ENCODE measurements around the gene METTL1.

The METTL1 gene

DNA sequence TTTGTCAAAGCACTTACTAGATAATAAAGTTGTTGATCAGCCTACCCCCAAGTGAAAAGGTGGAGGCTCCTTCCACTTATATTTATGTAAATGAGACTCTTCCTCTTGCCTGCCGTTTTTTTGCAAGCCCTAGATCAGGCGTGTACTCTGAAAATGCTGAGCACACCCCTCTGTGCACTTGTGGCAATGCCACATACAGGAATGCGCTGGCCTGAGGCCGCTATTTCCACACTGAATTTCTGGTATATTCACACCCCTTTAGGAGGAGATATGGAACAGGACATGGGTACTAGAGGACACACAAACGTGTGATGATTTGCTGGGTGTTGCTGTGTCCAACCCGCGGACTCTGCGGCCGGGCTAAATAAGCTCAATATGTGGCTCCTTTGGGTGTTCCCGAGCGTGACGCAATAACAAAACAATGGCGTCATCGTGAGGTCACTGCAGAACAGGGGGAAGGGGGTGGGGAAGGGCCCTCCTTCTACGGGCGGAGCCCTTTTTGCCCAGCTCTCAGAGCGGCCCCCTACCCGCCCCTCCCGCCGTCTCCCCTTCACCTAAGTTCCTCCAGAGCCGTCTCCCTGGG is 27.6 kb downstream of the METTL1 start:
- Histone ChIP-seq H3K27ac (peak overlapping the region in 20 of 21 experiments; percentile 69 to 99 (median 98)), H3K4me3 (peak overlapping the region; percentile 60 to 85 (median 64))

DNA sequence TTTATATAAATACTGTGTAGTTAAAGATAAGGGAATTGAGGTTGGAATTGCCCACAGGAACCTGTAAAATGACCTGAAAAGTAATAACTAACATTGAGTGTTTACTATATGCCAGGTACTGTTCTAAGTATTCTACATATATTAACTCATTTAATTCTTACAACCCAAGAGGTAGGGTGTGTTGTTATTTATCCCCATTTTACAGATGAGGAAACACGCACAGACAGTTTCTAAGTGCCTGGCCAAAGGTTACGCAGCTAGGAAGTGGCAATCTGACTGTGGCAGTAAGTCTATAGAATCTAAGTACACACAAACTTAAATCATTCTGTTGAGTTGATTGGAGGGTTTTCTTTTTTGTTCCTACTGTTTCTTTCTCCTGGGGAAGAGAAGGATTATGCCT is 28.1 kb downstream of the METTL1 start:
- H3K27ac ChIP-seq = peak overlapping the region in 3 of 21 experiments; percentile 94 to 98 (median 95)
- H3K4me3 ChIP-seq = no peak overlapping the region

DNA sequence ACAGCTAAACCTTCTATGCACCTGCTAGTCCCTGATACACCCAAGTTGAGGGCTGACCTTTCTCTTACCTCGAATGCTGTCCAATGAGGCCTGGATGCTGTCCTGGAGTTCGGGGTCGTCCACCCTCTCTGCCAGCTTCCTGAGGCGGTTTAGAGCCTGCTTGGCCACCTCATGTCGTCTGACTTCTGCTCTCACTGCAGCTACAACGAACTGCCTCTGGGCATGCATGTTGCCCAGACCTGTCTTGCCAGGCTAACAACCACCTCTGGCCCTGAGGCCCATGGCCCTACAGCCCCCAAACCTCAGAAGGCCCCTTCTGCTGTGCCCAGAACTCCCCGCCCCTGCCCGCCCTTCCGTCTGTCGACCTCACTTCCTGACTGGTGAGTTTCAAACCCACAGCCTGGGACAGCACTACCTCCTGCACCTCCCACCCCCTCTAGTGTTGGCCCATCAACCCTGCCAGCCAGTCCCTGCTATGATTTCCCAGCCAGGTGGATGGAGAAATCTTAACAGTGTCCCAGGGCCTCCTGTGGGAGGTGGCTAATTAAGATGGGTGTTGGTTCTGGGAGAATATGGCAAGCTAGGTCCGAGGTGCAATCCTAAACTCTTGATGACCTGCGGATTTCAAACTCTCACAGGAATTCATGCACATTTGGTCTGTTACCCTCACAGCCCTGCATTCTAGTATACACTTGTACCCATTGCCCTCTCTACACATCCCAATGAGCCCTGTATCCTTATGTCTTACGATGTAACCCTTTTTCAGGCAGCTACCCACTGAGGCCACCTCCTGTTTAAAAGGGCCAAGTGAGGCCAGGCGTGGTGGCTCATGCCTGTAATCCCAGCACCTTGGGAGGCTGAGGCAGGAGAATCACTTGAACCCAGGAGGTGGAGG is 29.8 kb downstream of the METTL1 start:
- Histone ChIP-seq H3K27ac (peak overlapping the region in 16 of 21 experiments; percentile 3 to 87 (median 63)), H3K4me3 (peak overlapping the region; percentile 2 to 45 (median 31))

DNA sequence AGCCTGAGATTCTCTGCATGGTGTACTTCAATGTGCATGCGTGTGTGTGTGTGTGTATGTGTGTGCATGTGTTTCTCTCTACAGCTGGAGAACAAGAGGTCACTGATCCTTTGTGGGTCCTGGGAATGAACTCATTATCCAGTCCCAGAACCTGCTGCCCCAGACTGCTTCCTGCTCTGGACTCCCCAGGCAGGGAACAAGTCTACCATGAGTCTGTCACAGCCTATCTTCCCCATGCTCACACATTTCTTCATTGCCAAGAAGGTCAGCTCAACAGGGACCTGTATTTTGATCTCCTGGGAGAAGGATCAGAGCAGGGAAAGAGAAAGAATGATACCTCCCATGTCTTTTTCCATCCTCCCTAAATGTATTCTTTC is 30.5 kb downstream of the METTL1 start:
- H3K27ac ChIP-seq = peak overlapping the region in 16 of 21 experiments; percentile 3 to 87 (median 63)

DNA sequence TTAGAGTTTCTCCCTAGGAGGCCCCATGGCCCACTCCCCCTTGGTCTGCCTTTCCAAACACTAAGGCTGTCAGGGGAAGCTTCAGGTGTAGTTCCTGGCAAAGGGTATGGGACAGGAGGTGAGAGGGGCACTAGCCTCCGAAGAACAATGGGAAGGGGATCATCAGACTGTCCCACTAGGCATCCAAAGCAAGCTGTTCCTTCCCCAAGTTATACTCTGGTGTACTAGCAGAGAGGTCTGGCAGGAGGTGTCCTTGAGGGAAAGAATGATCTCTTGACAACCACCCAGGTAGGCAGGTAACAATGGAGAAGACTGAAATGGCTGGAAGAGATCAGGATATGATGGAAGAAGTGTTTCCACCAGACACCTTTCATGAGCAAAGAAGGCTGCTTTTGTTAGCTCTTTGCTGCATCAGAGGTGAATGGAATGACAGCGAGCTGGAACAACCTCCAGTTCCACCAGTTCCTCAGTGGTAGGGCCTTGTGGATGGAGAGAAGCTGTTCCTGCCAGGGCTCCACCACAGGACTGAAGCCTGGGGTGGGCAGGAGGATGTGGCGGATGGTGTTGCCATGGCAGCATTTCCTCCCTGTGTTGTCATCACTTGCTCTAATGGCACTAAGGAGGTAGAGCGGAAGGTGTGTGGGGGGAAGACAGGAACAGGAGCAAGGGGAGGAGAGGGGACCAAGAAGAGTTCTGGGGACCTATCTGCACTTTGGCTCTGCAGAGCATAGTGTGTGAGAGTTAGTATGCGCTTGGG is 31.1 kb downstream of the METTL1 start:
- Histone ChIP-seq H3K27ac (peak overlapping the region in 13 of 21 experiments; percentile 24 to 87 (median 65)), H3K4me3 (peak overlapping the region; percentile 2 to 45 (median 31))

More for the DNA sequence above, 30.5 kb downstream of the METTL1 start:
- H3K4me3 ChIP-seq = peak overlapping the region; percentile 2 to 45 (median 31)

DNA sequence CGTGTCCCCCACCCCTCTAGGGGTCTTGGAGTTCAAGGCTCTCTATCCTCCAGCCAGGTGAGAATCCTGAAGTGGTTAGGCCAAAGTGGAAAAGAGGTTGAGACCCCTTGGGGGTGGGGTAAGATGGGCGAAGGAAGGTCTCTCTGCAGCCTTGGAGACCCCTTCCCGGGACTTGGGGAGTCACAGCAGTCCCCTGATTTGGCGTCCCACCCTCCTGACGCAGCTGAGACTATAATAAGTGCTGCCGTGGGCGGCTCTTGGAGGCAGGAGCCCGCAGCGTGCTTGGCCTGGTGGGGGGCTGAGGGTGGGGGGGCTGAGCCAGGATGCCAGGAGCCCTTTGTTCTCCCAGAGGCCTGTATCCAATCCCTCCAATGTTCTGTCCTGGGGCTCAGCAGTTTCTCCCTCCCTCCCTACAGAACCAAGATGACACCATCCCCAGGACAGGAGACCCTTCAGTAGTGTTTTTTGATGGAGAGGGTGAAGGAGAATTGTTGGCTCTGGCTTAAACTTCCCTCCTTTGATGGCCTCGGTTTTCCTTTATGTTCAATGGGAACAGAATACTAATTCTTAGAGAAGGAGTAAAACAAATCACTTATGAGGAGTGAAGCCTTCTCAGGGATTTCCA is 31.9 kb downstream of the METTL1 start:
- no peak overlapping the region for H3K4me3 ChIP-seq
- H3K27ac ChIP-seq = peak overlapping the region in 5 of 21 experiments; percentile 24 to 86 (median 73)

DNA sequence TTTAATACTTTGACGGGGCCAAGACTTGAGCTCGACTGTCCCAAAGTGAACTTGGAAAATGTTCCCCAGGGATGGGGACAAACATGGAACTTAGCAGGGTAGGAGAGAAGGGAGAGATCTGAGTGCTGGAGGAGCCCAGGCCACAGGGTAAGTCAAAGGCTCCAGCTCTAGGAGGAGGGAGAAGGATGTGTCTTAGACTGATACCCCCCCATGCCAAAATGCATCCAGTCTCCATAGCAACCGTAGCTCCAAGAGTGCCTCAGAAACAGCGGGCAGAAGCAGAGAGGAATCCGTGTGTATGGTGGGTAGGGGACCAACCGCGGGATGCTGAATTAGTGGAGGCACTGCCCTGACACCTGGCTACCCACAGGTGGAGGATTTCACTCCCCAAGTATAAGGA is 32.5 kb downstream of the METTL1 start:
- Histone ChIP-seq H3K4me3 (no peak overlapping the region), H3K27ac (peak overlapping the region in 2 of 21 experiments; percentile 20 to 55)

DNA sequence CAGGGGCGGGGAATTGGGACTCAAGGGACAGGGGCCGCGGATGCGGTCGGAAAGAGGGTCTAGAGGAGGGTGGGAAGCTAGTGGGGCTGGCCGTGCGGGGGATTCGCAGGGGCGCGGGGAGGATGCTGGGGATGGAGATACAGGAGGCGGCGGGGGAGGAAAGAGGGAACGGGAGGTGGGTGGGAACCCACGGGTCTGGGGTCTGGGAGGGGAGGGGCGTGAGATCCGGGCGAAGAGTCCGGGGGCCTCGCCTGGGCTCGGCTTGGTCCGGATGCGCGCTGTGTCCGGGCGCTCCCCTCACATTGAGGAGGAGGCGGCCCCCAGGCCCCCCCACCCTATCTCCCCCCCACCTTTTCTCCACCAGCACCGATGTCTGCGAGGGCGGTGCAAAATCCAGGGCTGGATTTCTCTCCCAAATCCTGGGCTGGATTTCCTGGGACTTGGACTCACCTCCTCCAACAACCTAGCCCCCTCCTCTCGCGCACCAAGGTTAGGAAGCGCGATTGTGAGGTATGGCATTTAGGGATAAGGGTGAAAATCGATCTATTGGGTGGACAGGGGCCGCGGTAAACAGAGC is 33.2 kb downstream of the METTL1 start, which contains the start of gene AGAP2:
AGAP2 (minus strand) TSS at position 82 of the 577 bp plus-strand sequence. CDS start 496 bp downstream, outside the sequence.
- peak within 1 kb of the TSS in 5 of 7 experiments; percentile 13 to 37 (median 25) for H3K4me3 ChIP-seq
- H3K27ac ChIP-seq = peak within 1 kb of the TSS in 3 of 21 experiments; percentile 20 to 55 (median 21)

DNA sequence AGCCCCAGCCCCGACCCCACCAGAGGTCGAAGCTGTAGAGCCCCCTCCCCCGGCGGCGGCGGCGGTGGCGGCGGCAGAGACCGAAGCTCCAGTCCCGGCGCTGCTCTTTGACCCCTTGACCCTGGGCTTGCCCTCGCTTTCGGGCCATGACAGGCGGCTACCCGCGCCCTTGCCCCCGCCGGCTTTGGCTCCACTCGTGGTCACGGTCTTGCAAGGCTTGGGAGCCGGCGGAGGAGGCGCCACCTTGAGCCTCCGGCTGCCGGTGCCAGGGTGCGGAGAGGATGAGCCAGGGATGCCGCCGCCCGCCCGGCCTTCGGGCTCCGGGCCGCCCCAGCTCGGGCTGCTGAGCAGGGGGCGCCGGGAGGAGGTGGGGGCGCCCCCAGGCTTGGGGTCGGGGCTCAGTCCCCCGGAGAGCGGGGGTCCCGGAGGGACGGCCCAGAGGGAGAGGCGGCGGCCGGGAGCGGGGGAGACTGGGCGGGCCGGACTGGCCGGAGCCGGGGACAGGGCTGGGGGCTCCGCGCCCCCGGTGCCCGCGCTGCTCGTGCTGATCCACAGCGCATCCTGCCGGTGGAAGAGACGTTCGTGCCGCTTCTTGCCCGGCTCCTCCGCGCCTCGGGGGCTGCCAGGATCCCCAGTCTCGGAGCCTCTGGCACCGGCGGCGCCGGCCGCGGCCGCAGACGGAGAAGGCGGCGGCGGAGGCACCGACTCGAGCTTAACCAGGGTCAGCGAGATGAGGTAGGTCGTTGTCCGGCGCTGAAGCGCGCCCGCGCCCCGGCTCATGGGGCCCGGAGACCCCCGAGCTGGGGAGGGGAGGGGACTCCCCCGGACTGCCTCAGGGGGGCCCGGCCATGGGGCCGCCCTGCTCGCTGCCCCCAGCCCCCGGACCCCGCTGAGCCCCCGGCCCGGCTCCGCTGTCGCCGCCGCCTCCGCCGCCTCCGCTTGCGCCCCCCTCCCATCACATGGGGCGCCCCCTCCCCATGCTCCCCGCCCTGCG is 34.1 kb downstream of the METTL1 start:
- Histone ChIP-seq H3K27ac (peak overlapping the region in 1 of 21 experiments; percentile 21), H3K4me3 (peak overlapping the region in 5 of 7 experiments; percentile 13 to 37 (median 25))

DNA sequence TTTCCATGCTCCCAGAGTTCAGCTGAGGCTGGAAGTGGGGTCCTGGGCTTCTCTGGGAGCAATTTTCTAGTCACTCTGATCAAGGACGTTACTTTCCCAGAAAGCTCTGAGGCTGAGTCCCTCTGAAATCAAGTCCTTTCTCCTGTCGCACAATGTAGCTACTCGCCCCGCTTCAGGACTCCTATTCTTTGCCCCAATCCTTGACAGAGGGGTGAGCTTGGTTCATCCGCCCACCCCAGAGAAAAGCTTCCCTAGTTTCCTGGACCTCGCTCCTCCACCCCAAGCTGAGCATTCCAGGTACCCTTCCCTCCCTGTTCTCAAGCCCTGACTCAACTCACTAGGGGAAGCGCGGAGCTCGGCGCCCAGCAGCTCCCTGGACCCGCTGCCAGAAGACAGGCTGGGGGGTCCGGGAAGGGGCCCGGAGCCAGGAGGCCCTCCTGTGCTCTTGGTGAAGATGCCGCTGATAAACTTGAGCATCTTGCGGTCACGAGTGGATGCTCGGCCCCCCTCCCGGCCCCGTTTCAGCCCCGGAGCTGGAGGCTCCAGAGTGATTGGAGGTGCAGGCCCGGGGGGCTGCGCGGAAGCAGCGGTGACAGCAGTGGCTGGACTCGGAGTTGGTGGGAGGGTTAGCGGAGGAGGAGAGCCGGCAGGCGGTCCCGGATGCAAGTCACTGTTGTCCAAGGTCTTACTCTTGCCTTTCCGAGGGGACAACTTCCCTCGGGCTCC is 35.0 kb downstream of the METTL1 start:
- no peak overlapping the region for H3K27ac ChIP-seq
- peak overlapping the region in 1 of 7 experiments; percentile 13 for H3K4me3 ChIP-seq

DNA sequence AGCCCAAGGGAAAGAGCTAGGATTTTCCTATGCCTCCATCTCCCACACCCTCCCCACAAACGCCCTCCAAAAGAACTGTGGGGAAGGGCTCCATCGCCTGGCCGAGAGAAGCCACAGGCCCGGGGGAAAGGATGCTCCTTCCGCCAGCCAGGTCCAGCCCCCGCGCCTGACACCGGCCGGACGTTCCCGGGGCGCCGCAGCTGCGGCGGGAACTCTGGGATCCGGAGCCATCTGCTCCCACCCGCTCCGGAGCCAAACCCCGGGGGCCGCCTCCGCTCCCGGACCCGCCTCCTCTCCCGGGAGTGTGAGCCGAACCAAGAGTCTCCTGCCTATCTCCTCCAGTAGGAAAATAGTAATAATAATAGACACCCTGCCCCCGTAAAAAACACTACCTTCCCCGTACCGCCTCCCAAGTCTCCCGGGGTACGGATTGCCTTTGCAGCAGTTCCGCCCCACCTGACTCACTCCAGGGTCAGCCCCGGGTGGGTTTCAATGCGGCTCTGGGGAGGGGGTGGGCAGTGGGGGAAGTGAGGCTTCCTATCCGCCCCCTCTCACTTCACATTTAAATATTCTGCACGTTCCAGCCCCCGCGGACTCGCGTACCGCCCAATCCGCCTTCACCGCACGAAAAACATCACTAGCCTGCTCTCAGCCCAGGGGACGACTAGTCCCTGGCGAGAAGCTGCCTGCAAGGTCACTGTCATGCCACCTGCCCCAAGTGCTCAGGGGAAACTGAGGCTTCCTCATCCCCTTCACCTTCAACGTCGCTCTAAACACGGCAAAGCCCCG is 35.8 kb downstream of the METTL1 start:
- no peak overlapping the region for H3K4me3 ChIP-seq
- no peak overlapping the region for H3K27ac ChIP-seq

DNA sequence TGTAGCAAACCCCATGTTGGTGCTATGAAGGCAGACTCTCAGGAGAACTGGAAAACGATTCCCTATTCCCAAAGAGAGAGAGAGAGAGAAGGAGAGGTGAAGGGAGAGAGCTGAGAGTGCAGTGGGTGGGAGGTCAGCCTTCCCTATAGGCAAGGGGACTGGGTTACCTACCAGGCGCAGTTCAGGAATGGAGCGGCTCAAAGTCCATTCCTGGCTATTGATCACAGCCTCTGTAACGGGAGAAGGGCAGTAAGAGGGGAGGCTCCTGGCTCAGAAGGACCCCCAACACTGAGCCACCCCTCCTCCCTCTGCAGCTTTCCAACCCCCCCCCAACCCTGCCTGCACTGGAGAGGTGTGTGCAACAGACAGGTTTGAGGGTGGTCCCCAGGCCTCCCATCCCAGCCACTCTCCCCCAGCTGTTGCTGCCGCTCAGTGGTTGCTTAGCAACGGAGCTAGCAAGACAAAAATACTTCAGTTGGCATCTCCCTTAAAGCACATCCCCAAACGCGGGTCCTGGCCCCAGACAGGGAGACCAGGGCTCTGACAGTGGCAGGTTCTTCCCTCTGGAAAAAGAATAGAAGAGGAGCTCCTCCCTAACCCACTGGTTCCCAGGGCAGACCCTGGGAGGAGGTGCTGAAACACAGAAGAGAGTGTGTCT is 36.6 kb downstream of the METTL1 start:
- no peak overlapping the region for H3K4me3 ChIP-seq
- H3K27ac ChIP-seq = no peak overlapping the region

DNA sequence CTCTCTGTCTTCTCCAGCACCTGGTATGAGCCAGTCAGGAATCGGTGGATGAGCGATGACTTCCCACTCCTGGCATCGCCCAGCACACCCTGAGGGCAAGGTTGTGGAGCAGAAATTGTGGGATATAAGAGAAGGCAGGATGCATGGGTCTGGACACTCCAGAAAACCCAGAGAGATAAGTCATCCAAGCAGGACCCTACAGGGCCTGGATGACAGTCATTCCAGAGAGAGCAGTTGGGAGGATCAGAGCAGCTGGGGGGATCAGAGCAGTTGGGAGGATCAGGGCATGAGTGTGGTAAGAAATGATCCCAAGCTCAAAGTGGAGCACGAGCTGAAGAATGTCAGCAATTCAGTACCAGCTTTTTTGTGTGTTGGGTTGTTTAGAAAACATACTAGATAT is 37.3 kb downstream of the METTL1 start:
- Histone ChIP-seq H3K27ac (no peak overlapping the region), H3K4me3 (no peak overlapping the region)

DNA sequence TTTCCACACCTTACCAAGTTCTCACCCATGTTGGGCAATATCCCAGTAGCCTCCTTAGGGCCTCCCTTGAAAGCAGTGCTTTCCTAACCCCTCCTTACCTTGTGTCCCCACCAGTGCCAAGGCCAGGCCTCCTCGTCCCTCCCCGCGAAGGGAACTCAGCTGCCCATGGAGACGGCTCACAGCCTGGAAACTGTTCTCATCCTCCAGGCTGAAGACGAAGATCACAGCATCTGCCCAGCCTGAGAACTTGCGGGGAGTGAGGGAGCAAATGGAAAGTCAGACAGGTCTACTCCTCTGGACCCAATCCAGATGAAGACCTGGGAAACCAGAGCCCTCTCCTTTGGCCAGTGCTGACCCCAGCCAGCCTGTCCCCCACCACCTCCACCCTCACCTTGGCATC is 38.0 kb downstream of the METTL1 start:
- Histone ChIP-seq H3K27ac (no peak overlapping the region), H3K4me3 (no peak overlapping the region)

DNA sequence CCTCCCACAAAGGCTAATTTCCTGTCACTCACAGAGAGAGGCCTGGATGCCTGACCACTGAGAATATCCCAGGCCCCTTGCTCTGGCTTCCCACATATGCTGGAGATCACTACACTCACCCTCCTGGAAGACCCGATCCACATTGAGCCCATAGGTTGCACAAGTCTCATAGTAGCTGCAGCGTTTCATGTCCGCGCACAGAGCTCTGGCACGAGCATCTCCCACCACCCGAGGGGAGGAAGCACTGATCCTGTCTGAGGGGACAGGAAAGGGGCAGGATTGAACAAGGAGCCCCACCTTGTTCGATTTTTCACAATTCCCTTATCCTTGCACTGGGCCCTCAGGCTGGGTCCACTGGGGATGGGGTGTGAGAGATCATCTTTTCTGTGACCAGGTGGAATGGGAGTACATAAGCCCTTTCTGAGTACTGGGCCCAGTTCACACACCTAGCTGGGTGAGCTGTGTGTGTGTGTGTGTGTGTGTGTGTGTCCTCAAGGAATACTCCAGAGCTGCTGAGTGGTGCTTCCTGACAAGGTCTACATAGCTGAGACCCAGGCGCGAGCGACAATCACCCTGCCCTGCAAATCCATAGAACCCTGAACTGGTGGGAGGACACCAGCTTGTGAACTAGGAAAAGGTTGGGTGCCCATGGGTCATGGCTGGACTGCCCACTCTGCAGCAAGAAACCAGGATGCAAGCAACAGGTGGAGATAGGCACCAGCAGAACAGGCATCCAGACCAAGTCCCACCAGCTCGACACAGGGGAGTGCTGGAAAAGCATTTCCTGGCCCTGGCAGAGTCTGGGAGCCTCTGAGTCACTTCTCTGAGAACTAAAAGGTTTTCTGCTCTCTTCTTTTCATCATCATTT is 38.9 kb downstream of the METTL1 start:
- Histone ChIP-seq H3K4me3 (no peak overlapping the region), H3K27ac (no peak overlapping the region)

Measured in skin epidermis (tissue), 12 donors.